ENCODE data around the gene SPNS2.

The SPNS2 gene

DNA sequence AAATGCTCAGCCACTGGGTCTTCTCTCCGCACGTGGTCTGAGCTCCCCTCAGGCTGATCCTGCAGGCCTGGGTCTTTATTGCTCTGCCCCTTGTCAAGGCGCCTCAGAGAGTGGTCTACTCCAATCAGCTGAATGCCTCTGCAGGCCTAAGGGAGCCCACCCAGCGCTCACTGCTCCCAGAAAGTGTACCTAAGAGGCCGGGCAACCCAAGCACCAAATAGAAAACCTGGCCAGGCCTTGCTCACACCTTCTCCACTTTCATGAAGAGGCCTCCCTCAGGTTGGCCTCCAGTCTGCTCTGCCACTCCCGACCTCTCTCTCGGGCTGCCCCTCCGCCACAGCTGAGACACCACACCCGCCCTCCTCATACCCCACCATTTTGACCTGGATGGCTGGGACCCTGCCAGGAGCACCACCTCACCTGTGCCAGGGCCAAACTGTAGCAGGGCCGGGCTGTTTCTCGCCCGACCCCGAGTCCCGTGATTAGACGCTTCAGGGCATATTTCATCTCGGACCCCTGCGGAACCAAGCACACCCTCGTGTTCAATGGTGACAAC is 55.8 kb downstream of the SPNS2 start:
- DNase-seq = no peak

- peak; percentile 95 for DNase-seq
These were observed 56.5 kb downstream of the SPNS2 start, which contains the start of gene MYBBP1A for GRCh38 chr17:4554997-4555799. Gene MYBBP1A, minus strand, starts transcription at chr17:4555384. Its CDS starts 60 bp downstream, at chr17:4555324.

GRCh38 chr17:4555873-4556759 is 57.4 kb downstream of the SPNS2 start:
- no peak for DNase-seq

DNA sequence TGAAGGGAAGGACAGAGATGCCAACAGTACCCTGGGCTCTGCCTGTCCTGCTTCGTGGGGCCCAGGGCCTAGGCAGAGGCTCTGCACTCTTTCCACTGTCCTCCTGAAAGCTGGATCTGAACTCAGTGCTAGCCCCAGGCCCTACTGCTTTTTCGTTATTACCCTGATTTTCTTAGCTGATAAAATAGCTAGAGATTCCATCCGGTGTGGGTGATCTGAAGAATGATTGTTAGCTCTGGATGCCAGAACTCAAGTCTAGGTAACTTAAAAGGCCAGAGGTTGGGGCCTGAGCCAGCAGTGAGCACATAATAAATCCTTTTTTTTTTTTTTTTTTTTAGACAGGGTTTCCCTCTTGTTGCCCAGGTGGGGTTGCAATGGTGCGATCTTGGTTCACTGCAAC is 58.3 kb downstream of the SPNS2 start:
- no peak for DNase-seq

- no peak for DNase-seq
These were observed 59.1 kb downstream of the SPNS2 start for GRCh38 chr17:4557626-4558346.

DNA sequence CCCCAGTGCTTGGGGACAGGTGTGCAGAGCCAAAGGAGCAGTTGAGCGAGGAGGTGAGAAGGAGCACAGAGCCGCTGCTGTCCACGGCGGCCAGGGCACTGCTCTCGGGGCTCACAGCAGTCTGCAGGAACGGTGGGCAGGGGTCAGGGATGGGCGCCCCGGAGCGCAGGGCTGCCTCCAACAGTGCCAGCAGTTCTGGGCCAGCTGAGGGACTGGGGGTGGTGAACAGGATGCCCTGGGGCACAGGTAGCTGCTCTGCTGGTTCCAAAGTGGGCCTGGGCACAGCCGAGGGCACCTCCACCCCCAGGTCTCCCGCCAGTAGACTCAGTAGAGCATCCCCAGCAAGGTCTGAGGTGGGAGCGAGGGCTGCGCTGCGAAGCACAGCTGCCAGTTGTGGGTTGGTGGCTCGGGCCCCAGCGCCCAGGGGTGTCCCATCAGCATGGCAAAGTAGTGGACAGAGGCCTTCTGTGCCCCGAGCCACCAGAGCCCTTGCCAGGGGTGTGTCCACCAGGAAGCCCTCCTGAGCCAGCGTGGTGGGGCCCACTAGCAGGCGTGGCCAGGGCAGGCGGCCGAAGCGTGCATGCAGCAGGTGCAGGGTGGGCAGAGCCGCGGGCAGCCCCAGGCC is 59.8 kb downstream of the SPNS2 start:
- DNase-seq = no peak

DNA sequence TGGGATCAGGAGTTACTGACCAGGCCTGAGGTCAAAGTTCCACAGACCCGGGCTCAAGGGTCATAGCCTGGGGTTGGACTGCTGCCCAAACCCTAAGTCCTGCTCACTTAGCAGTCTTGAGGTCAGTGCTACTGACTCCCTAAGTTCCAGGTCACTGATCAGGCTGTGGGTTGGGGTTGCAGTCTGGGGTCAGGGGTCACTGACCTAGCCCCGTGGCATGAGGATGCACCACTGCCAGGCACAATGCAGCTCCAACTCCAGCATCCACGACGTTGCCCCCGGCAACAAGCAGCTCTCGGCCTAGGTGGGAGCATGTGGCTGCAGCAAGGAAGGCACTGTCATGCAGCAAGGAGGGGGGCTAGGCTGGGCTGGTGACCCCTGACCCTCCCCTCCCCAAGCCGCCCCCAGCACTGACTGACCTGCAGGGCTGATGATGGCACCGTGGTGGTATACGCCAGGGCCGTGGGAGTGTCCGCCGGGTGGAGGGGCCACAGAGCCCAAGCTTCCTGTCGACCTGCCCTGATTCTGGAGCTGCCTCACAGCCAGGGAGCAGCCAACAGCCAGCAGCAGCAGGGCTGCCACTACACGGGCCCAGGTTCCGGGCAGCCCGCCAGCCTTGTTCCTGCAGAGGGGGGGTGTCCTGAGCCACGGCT is 60.6 kb downstream of the SPNS2 start:
- no peak for DNase-seq

GRCh38 chr17:4559966-4560365 is 61.3 kb downstream of the SPNS2 start:
- no peak for DNase-seq

GRCh38 chr17:4560421-4560820 is 61.7 kb downstream of the SPNS2 start, which contains the start of gene GGT6:
Gene GGT6, minus strand, starts transcription at chr17:4560577. Its CDS starts 56 bp downstream, at chr17:4560521.
- DNase-seq = no peak

- no peak for DNase-seq
These were observed 62.2 kb downstream of the SPNS2 start for GRCh38 chr17:4560837-4561256.

DNA sequence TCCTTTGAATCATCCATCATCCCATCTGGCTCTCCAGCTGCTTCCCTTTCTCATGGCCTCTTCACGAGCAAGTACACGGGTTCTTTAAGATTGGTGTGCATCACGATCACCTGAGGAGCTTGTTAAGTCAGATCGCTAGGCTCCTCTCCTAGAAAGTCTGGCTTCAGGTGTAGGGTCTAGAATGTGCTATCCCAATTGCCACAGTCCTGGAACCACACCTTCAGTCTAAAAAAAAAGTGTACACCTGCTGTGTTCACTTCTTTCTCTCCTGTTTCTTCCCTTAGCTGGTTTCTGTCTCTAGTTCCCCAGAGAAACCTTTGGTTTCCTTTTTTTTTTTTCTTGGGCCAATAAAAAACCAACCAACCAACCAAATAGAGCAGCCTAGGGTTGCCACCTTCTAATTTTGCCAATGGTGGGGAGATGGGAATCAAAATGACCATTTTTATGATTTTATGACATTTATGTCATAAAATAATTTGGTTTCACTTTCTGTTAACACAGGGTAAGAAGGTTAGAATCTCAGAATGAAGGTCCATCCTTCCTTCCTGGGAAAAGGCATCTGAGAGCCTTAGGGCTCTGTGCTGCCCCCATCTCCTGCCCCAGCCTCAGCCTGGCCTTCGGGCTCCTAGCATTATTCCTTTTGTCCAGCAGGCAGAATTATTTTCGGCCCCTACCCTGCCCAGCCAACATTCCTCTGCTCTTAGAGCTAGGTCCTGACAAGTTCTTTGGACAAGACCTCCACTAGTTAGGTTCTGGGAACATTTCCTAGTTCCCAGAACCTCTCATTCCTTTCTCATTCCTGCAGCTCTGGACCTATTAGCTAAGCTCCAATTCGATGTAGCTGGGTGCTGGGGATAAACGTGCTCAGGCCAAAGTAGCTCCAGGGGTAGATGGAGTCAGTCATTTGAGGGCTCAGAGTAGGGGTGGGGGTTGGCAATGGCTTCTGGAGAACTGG is 63.6 kb downstream of the SPNS2 start:
- DNase-seq = no peak

- DNase-seq = peak; percentile 45
These were observed 66.8 kb downstream of the SPNS2 start for GRCh38 chr17:4565209-4566141.

- peak; percentile 9 for DNase-seq
These were observed 68.1 kb downstream of the SPNS2 start for GRCh38 chr17:4566785-4567184.

- no peak for DNase-seq
These were observed 70.9 kb downstream of the SPNS2 start for GRCh38 chr17:4569591-4569990.

- no peak for DNase-seq
These were observed 73.5 kb downstream of the SPNS2 start for GRCh38 chr17:4572131-4572530.

GRCh38 chr17:4573115-4573514 is 74.4 kb downstream of the SPNS2 start:
- no peak for DNase-seq

DNA sequence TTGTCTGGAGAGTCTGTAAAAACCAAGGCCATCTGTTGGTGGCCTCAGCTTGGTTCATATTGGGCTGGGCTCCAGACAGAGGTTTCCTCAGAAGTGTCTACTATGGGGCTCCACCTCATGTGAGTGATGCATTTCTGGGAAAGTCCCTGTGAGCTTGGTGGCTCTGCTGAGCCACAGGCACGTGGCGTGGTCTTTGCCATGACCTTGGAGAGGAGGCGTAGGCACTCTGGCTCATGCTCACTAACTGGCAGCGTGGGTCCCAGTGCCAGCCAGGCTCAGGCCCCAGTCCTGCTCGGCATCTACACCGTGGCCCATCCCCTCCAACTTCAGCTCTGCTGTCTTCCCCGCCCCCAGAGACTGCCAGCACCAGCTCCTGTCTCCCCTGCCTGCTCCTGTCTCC is 75.0 kb downstream of the SPNS2 start:
- DNase-seq = peak; percentile 31

DNA sequence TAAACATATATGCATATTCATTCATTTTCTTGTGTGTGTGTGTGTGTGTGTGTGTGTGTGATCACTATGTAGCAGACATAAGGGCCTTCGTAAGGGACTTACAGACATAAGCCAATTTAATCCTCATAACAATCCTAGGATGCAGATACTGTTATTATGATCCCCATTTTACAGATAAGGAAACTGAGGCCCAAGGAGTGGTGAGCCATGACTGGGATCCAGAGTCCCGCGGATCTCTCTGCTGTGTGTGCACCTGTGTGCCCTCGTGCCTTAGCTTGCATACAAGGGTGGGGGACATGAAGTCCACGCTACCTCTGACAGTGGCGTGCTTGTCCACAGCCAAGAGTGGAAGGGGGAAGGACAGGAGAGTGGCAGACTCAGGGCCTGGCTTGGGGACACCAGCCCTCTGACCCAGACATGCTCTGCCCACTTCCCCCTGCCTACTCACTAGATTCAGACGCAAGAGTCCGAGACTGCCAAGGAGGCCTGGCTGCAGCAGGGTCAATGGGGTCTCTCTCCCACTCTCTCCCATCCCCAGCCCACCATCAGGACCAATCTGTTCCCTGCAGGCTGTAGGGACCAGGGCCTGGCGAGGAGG is 75.9 kb downstream of the SPNS2 start:
- no peak for DNase-seq

DNA sequence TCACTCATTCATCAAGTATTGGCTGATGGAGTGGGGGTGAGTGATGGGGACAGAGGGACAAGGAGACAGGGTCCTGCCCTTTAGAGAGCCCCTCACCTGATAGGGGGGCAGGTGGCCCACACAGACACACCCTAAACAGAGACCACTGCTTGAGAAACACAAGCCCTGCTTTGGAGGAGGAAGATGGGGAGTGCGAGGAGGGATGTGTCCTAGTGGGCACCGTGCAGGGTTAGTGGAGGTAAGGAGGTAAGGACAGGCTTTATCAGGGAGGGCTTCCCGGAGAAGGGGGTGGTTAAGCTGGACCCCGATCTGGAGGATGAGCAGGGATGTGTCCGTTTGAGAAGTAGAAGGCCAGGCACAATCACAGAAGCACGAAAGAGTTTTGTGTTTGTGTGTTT is 77.5 kb downstream of the SPNS2 start:
- DNase-seq = no peak
